ENCODE measurements around the gene TGM6.

TGM6 gene

DNA sequence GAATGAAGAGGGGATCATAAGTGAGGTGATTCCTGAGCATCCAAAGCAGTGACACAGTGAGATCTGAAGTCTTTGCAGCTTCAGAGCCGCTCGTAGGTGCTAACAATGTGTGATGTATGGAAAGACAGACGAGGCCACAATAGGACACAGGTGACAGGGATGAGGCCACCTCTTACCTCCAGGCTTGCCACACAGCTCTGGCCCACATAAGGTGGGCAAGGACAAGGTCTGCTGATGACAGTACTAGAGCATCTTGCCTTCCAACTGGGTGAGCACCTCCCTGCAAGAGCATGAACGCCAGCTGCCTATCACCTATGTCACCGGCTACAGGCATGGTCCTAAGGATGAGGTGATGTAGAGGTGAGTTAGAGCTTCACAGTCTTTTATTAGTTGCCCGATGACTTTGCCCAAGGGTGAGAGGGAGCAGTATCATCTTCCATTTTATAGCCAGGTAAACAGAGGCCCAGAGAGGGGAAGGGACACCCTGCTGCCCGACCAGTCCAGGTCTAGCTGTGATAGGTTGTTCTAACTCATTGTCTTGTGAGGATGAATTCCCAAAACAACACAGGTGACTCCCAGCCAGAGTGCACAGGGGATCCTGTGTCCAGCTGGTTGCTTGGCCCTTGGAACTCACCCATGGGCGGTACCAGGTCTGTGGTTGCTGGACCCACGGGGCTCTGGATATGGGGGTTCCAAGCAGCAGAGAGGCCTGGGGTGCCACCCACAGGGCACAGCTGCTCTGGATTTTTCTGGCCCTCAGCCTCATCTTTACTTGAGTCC, 6.2 kb upstream of the TGM6 start:
- no peak for DNase-seq (ENCODE audit: low spot score)
- TF ChIP-seq, protein P1, sequence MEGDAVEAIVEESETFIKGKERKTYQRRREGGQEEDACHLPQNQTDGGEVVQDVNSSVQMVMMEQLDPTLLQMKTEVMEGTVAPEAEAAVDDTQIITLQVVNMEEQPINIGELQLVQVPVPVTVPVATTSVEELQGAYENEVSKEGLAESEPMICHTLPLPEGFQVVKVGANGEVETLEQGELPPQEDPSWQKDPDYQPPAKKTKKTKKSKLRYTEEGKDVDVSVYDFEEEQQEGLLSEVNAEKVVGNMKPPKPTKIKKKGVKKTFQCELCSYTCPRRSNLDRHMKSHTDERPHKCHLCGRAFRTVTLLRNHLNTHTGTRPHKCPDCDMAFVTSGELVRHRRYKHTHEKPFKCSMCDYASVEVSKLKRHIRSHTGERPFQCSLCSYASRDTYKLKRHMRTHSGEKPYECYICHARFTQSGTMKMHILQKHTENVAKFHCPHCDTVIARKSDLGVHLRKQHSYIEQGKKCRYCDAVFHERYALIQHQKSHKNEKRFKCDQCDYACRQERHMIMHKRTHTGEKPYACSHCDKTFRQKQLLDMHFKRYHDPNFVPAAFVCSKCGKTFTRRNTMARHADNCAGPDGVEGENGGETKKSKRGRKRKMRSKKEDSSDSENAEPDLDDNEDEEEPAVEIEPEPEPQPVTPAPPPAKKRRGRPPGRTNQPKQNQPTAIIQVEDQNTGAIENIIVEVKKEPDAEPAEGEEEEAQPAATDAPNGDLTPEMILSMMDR (IDR thresholded peaks at IDR 0.05; ENCODE audit: extremely low read depth, missing control alignments) = no peak

DNA sequence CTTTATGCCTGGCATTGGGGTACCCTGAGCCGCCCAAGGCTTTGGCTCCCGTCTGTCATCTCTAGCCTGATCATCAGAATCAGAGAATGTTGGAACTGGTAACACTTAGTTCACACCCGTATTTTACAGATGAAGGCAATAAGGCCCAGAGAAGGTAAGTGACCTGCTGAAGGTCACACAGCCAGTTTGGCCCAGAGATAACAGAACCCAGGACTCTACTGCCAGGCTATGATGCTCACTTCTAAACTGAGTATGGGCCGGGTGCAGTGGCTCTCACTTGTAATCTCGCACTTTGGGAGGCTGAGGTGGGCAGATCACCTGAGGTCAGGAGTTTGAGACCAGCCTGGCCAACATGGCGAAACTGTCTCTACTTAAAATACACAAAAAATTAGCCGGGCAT, 1.8 kb upstream of the TGM6 start:
- TF ChIP-seq, protein P1 (IDR thresholded peaks at IDR 0.05; ENCODE audit: extremely low read depth, missing control alignments) = no peak
- DNase-seq (ENCODE audit: low spot score) = no peak

DNA sequence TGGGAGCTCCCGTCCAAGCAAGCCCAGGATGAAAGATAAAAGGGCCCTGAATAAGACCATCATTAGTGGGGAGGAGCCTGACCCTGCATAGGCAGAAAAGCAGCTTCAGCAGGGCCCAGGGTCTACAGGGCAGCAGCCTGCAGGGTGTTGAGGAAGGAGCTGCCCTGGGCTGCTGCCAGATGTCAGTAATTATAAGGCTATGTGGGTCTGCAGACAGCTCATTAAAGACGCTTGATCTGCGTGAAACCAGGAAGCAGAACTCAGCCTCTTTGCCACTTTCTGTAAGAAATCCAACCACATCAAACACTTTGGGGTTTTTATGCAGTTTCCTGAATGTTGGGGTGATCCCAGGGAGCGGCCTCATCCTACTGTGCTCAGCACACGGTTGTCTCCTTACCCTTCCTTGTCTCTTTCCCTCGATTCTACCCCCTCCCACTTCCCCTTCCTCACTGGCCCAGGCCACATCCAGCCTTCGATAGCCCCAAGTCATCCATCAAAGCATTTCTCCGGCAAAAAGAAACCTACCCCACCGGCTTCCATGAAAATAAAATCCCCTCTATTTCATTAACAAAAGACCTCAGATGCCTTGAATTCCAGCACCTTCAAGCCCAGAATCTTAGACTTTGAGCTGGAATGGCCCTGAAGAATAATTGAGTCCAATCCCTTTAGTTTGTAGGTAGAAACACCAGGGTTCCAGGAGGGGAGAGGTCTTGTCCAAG, 1.0 kb upstream of the TGM6 start:
- TF ChIP-seq, protein P1 (IDR thresholded peaks at IDR 0.05; ENCODE audit: extremely low read depth, missing control alignments) = no peak

DNA sequence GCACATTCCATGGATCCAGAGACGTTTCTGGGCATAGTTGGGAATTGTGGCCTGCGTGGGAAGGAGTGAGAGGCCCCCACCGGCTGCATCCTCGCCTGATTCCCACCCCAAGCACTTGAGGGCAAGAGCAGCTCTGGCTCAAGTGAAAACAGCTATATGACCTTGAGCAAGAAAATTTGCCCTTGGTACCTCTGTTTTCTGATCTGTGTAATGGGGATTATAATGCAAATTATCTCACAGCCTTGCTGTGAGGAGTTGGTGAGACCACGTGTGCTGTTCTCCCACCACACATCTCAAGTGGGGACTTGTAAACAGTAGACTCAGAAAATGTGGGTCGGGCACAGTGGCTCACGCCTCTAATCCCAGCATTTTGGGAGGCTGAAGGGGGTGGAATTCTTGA, 602 bp downstream of the TGM6 start:
- no peak for DNase-seq (ENCODE audit: low spot score)

More for the DNA sequence above, 1.0 kb upstream of the TGM6 start:
- DNase-seq (ENCODE audit: low spot score) = no peak

DNA sequence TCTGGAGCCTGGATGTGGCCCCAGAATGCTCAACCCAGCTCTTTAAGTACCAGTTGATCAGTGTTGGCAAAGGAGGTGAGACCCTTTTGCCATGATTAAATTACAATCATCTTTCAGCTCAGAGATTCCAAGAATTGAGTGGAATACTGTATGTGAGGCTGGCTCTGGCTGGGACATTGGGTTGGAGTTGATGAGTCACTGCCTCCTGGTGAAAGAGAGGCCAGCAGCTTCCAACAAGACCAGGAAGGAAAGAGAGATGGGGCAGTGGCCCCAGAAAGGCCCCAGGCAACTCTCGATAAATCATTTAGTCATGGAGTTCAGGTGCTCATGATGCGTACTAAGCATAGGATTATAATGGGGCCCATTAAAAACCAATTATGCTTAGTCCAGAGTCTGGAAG, 2.1 kb downstream of the TGM6 start:
- TF ChIP-seq, protein P1 (IDR thresholded peaks at IDR 0.05; ENCODE audit: extremely low read depth, missing control alignments) = no peak
- DNase-seq (ENCODE audit: low spot score) = no peak

More for the DNA sequence above, 602 bp downstream of the TGM6 start:
- TF ChIP-seq, protein P1 (IDR thresholded peaks at IDR 0.05; ENCODE audit: extremely low read depth, missing control alignments) = no peak

DNA sequence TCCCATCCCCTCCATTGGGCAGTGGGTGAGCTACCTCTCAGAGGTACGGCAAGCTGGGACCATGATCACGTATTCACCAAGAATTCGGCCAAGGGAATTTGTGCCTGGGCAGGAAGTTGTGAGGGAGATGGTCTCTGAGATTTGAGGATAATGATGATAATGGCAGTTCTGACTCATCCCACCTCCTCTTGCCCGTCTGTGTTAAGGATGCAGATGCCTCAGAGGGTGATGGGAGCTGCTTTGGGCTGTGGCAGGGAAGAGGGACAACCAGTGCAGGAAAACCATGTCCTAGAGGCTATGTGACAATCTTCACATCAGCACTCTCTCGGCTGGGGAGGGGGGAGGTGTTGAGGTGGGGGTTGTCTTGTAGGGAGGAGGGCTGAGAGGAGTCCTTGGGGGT, 4.3 kb downstream of the TGM6 start:
- TF ChIP-seq, protein P1 (IDR thresholded peaks at IDR 0.05; ENCODE audit: extremely low read depth, missing control alignments) = no peak

DNA sequence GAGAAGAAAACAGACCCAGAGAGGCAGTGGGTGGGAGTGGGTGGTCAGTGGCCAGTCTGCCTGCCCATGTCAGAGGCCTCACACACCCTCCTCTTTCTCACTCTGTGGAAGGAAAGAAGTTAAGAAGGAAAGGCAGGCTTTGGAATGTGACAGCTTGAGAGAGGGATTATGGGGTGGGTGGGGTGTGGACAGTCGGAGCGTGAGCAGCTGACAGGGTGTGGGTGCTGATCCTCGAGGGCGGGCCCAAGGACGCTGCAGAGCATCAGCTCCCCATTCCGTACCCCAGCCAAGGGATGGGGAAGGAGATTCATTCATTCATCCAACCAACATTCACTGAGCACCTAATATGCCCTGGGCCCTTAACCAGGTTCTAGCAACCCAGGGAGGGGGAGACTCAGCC, 4.8 kb downstream of the TGM6 start:
- DNase-seq (ENCODE audit: low spot score) = no peak
- TF ChIP-seq, protein P1 (IDR thresholded peaks at IDR 0.05; ENCODE audit: extremely low read depth, missing control alignments) = no peak

More for the DNA sequence above, 4.3 kb downstream of the TGM6 start:
- DNase-seq (ENCODE audit: low spot score) = no peak
